Measurements from ENCODE around the gene HNRNPCL4.
"Not testable (repeated sequence)": the region's sequence is repeated elsewhere in the genome, so short reads cannot be mapped to it uniquely, and the experiment has no call there.

The HNRNPCL4 gene

GRCh38 chr1:13165531-13165930, at the start of gene HNRNPCL4:
TSS of gene HNRNPCL4 (minus strand) at chr1:13165631. CDS start at chr1:13165467, 164 bp downstream.
- not testable (repeated sequence) for H3K4me3 ChIP-seq (ENCODE audit: low read depth, low read length); DNase-seq (ENCODE audit: low read depth)

GRCh38 chr1:13208712-13209111, 43.3 kb upstream of the HNRNPCL4 start:
- not testable (repeated sequence) for DNase-seq (ENCODE audit: low read depth); H3K4me3 ChIP-seq (ENCODE audit: low read depth, low read length)

GRCh38 chr1:13201309-13201708, 35.9 kb upstream of the HNRNPCL4 start, which contains the start of gene PRAMEF13:
TSS of gene PRAMEF13 (minus strand) at chr1:13201409. CDS start at chr1:13199589, 1,820 bp downstream.
- H3K4me3 ChIP-seq (ENCODE audit: low read depth, low read length): not testable (repeated sequence)

GRCh38 chr1:13171548-13171947, 6.1 kb upstream of the HNRNPCL4 start, which contains the start of gene PRAMEF9:
TSS of gene PRAMEF9 (plus strand) at chr1:13171848. CDS start at chr1:13175281, 3,433 bp downstream.
- not testable (repeated sequence) for DNase-seq (ENCODE audit: low read depth); H3K4me3 ChIP-seq (ENCODE audit: low read depth, low read length)

More at GRCh38 chr1:13201309-13201708, 35.9 kb upstream of the HNRNPCL4 start, which contains the start of gene PRAMEF13:
- DNase-seq (ENCODE audit: low read depth): not testable (repeated sequence)

GRCh38 chr1:13155909-13156308, 9.5 kb downstream of the HNRNPCL4 start, which contains the start of gene PRAMEF26:
TSS of gene PRAMEF26 (minus strand) at chr1:13156009. CDS start at chr1:13153095, 2,914 bp downstream.
- not testable (repeated sequence) for H3K4me3 ChIP-seq (ENCODE audit: low read depth, low read length); DNase-seq (ENCODE audit: low read depth)

GRCh38 chr1:13116754-13117153, 48.7 kb downstream of the HNRNPCL4 start, which contains the start of gene HNRNPCL2:
TSS of gene HNRNPCL2 (minus strand) at chr1:13116854. CDS start at chr1:13116400, 454 bp downstream.
- H3K4me3 ChIP-seq (ENCODE audit: low read depth, low read length); DNase-seq (ENCODE audit: low read depth): not testable (repeated sequence)
